ENCODE data around the gene EIF5A2.
"Not testable (repeated sequence)": the region's sequence is repeated elsewhere in the genome, so short reads cannot be mapped to it uniquely, and the experiment has no call there.

GRCh38 chr3:170884109-170884930, 24.1 kb downstream of the EIF5A2 start:
- TF ChIP-seq CTCF, POLR2A (IDR thresholded peaks at IDR 0.05): not testable (repeated sequence)
